ENCODE results near the gene TUFT1. TPM values are rescaled to one million over a fixed set of nuclear protein-coding genes. Genes with fewer than 3 reads are reported as not detected.

Gene TUFT1
- polyA plus RNA-seq (ENCODE audit: insufficient read length in 3 of 3) = 10 to 100 TPM; 10.1 to 11.7 (median 10.1) TPM

- peak; percentile 70 to 84 (median 75) for DNase-seq (ENCODE audit: low read depth in 3 of 3, low spot score in 2 of 3)
Observed at GRCh38 chr1:151540021-151540981, at the start of gene TUFT1. TSS of gene TUFT1 (plus strand) at chr1:151540309. CDS start at chr1:151540367, 58 bp downstream.

GRCh38 chr1:151491641-151492040 is 48.5 kb upstream of the TUFT1 start:
- no peak for DNase-seq (ENCODE audit: low read depth in 3 of 3, low spot score in 2 of 3)

GRCh38 chr1:151492120-151492519 is 48.0 kb upstream of the TUFT1 start:
- no peak for DNase-seq (ENCODE audit: low read depth in 3 of 3, low spot score in 2 of 3)

GRCh38 chr1:151493042-151493441 is 47.1 kb upstream of the TUFT1 start:
- DNase-seq (ENCODE audit: low read depth in 3 of 3, low spot score in 2 of 3) = no peak

GRCh38 chr1:151494741-151495281 is 45.3 kb upstream of the TUFT1 start:
- DNase-seq (ENCODE audit: low read depth in 3 of 3, low spot score in 2 of 3) = no peak

GRCh38 chr1:151495316-151495715 is 44.8 kb upstream of the TUFT1 start:
- DNase-seq (ENCODE audit: low read depth in 3 of 3, low spot score in 2 of 3) = no peak

- no peak for DNase-seq (ENCODE audit: low read depth in 3 of 3, low spot score in 2 of 3)
Observed at GRCh38 chr1:151499365-151499764, 40.7 kb upstream of the TUFT1 start.

- no peak for DNase-seq (ENCODE audit: low read depth in 3 of 3, low spot score in 2 of 3)
Observed at GRCh38 chr1:151499930-151500329, 40.2 kb upstream of the TUFT1 start.

GRCh38 chr1:151501474-151501873 is 38.6 kb upstream of the TUFT1 start:
- DNase-seq (ENCODE audit: low read depth in 3 of 3, low spot score in 2 of 3) = no peak

- DNase-seq (ENCODE audit: low read depth in 3 of 3, low spot score in 2 of 3) = no peak
Observed at GRCh38 chr1:151502035-151502700, 37.9 kb upstream of the TUFT1 start.

- no peak for DNase-seq (ENCODE audit: low read depth in 3 of 3, low spot score in 2 of 3)
Observed at GRCh38 chr1:151502859-151503780, 37.0 kb upstream of the TUFT1 start.

GRCh38 chr1:151504252-151504651 is 35.9 kb upstream of the TUFT1 start:
- no peak for DNase-seq (ENCODE audit: low read depth in 3 of 3, low spot score in 2 of 3)

- no peak for DNase-seq (ENCODE audit: low read depth in 3 of 3, low spot score in 2 of 3)
Observed at GRCh38 chr1:151504759-151505158, 35.4 kb upstream of the TUFT1 start.

GRCh38 chr1:151508833-151509232 is 31.3 kb upstream of the TUFT1 start:
- DNase-seq (ENCODE audit: low read depth in 3 of 3, low spot score in 2 of 3) = no peak

GRCh38 chr1:151509350-151510019 is 30.6 kb upstream of the TUFT1 start:
- no peak for DNase-seq (ENCODE audit: low read depth in 3 of 3, low spot score in 2 of 3)

GRCh38 chr1:151510020-151510405 is 30.1 kb upstream of the TUFT1 start:
- no peak for DNase-seq (ENCODE audit: low read depth in 3 of 3, low spot score in 2 of 3)

- DNase-seq (ENCODE audit: low read depth in 3 of 3, low spot score in 2 of 3) = no peak
Observed at GRCh38 chr1:151510614-151510956, 29.5 kb upstream of the TUFT1 start.

GRCh38 chr1:151510957-151511635 is 29.0 kb upstream of the TUFT1 start, which contains the start of gene CGN:
TSS of gene CGN (plus strand) at chr1:151511387. CDS start at chr1:151518520, 7,133 bp downstream.
- peak in 2 of 3 donors; percentile 81 to 86 for DNase-seq (ENCODE audit: low read depth in 3 of 3, low spot score in 2 of 3)

- no peak for DNase-seq (ENCODE audit: low read depth in 3 of 3, low spot score in 2 of 3)
Observed at GRCh38 chr1:151511636-151512215, 28.4 kb upstream of the TUFT1 start.
